Measurements from ENCODE around the gene NDUFB7.

Gene NDUFB7

DNA sequence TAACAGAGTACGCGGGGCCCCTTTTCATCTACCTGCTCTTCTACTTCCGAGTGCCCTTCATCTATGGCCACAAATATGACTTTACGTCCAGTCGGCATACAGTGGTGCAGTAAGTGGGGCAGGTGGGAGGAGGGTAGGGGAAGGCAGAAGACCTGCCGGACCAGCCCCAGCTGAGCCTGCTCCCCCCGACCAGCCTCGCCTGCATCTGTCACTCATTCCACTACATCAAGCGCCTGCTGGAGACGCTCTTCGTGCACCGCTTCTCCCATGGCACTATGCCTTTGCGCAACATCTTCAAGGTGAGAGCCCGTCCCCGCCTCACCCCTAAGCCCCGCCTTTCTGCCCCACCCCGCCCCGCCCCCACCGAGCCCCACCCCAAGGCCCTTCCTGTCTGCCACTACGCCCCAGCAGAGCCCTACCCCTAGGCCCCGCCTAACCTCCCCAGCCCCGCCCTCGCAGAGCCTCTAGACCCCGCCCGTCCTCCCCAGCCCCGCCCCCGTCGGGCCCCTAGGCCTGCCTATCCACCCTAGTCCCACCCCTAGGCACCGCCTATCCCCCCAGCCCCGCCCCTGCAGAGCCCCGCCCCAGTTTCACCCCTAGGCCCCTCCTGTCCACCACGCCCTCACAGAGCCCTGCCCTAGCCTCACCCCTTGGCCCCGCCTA is 7.7 kb downstream of the NDUFB7 start:
- Histone ChIP-seq H3K4me3 (ENCODE audit: low read length) (no peak overlapping the region), H3K4me1 (ENCODE audit: control insufficient read depth, low read length) (peaks cover under 1% of the 10 kb centered on the region; the same call in 1 of the 2 replicates), H3K4me2 (ENCODE audit: low read length) (no peak overlapping the region), H3K79me2 (ENCODE audit: control insufficient read depth, low read length) (peaks cover 39% of the 10 kb centered on the region), H3K36me3 (ENCODE audit: control insufficient read depth, low read length) (peaks cover 28% of the 10 kb centered on the region), H4K20me1 (ENCODE audit: control insufficient read depth, insufficient read depth, low read depth, low read length) (no peaks in the 10 kb centered on the region), H3K9me2 (replicated peaks; ENCODE audit: control insufficient read depth, low read length) (no peaks in the 10 kb centered on the region), H3F3A (ENCODE audit: control insufficient read depth, insufficient read depth) (no peaks in the 10 kb centered on the region), H3K9me3 (ENCODE audit: control insufficient read depth, insufficient read depth, low read length) (no peaks in the 10 kb centered on the region), H3K27me3 (ENCODE audit: control insufficient read depth, low read length) (no peaks in the 10 kb centered on the region), H3K27ac (ENCODE audit: low read depth, low read length) (no peak overlapping the region)
- TF ChIP-seq, protein P1, sequence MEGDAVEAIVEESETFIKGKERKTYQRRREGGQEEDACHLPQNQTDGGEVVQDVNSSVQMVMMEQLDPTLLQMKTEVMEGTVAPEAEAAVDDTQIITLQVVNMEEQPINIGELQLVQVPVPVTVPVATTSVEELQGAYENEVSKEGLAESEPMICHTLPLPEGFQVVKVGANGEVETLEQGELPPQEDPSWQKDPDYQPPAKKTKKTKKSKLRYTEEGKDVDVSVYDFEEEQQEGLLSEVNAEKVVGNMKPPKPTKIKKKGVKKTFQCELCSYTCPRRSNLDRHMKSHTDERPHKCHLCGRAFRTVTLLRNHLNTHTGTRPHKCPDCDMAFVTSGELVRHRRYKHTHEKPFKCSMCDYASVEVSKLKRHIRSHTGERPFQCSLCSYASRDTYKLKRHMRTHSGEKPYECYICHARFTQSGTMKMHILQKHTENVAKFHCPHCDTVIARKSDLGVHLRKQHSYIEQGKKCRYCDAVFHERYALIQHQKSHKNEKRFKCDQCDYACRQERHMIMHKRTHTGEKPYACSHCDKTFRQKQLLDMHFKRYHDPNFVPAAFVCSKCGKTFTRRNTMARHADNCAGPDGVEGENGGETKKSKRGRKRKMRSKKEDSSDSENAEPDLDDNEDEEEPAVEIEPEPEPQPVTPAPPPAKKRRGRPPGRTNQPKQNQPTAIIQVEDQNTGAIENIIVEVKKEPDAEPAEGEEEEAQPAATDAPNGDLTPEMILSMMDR (IDR thresholded peaks at IDR 0.05; ENCODE audit: low read depth, low read length, poor library complexity, severe bottlenecking): no peak
- TF ChIP-seq EZH2phosphoT487 (IDR thresholded peaks at IDR 0.05; ENCODE audit: borderline replicate concordance, low read length): no peak

DNA sequence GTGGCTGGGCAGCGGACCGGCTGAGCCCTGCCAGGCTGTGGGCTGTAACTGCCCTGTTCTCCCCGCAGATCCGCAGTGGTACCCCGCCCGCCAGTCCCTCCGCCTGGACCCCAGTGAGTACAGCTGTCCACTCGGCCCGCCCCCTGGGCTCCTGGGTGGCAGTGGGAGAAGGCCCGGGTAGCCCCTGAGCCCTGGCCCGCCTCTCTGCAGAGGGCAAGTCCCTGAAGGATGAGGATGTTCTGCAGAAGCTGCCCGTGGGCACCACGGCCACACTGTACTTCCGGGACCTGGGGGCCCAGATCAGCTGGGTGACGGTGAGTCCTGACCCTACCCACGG is 8.3 kb downstream of the NDUFB7 start:
- H3K4me2 ChIP-seq (ENCODE audit: low read length): no peak overlapping the region

DNA sequence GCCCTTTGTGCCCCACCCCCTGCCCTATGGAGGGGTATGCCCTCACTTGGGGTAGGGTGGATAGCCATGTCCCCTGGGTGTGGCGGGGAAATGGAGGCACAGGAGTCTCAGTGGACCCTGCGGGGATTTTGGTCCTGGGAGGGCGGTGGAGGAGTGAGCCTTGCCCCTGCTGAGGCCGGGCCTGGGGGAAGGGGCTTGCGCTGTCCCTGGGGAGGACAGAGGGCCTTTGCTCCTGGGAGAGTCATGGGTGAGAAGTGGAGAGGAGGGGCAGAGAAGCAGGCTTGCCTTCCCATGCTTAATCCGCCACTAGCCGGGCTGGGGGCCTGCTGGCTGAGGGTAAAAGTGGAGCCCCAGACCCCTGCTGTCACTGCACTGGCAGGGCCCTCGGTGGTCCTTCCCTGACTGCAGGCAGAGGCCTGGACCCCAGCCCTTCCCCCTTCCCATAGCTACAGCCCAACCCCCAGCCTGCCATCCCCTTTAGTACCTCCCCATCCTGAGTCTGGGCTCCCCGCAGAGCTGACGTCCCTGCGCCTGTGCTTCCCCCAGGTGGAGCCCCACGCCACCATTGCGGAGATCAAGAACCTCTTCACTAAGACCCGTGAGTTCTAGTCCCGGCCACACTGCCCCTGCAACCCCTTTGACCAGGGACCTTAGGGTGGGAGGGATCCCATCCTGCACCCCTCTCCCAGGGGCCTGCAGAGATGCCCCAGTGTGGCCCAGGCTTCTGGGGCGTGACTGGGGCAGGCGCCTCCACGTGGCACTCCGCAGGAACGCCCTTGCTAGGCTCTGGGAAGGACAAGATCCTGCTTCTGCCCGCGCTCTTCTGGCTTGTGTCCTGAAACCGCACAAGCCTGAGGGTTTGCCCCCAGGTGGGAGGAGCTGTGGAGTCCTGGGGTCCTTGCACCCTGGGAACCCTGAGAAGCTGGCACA is 8.9 kb downstream of the NDUFB7 start:
- H3K27ac ChIP-seq (ENCODE audit: low read depth, low read length): no peak overlapping the region
- no peak for TF ChIP-seq EZH2phosphoT487 (IDR thresholded peaks at IDR 0.05; ENCODE audit: borderline replicate concordance, low read length)
- TF ChIP-seq, protein P1 (IDR thresholded peaks at IDR 0.05; ENCODE audit: low read depth, low read length, poor library complexity, severe bottlenecking): no peak
- H4K20me1 ChIP-seq (ENCODE audit: control insufficient read depth, insufficient read depth, low read depth, low read length): no peaks in the 10 kb centered on the region
- H3K36me3 ChIP-seq (ENCODE audit: control insufficient read depth, low read length): peaks cover 28% of the 10 kb centered on the region
- H3K9me3 ChIP-seq (ENCODE audit: control insufficient read depth, insufficient read depth, low read length): no peaks in the 10 kb centered on the region
- no peak overlapping the region for H3K4me3 ChIP-seq (ENCODE audit: low read length)
- H3K27me3 ChIP-seq (ENCODE audit: control insufficient read depth, low read length): no peaks in the 10 kb centered on the region
- peaks cover 10% of the 10 kb centered on the region; the same call in 1 of the 2 replicates for H3K4me1 ChIP-seq (ENCODE audit: control insufficient read depth, low read length)
- no peaks in the 10 kb centered on the region for H3K9me2 ChIP-seq (replicated peaks; ENCODE audit: control insufficient read depth, low read length)
- H3F3A ChIP-seq (ENCODE audit: control insufficient read depth, insufficient read depth): no peaks in the 10 kb centered on the region
- H3K4me2 ChIP-seq (ENCODE audit: low read length): no peak overlapping the region
- peaks cover 46% of the 10 kb centered on the region for H3K79me2 ChIP-seq (ENCODE audit: control insufficient read depth, low read length)

More for the DNA sequence above, 8.3 kb downstream of the NDUFB7 start:
- Histone ChIP-seq H3K27me3 (ENCODE audit: control insufficient read depth, low read length) (no peaks in the 10 kb centered on the region), H3K27ac (ENCODE audit: low read depth, low read length) (no peak overlapping the region), H3K9me3 (ENCODE audit: control insufficient read depth, insufficient read depth, low read length) (no peaks in the 10 kb centered on the region), H3K4me3 (ENCODE audit: low read length) (no peak overlapping the region), H3K9me2 (replicated peaks; ENCODE audit: control insufficient read depth, low read length) (no peaks in the 10 kb centered on the region), H3K4me1 (ENCODE audit: control insufficient read depth, low read length) (peaks cover 6% of the 10 kb centered on the region; the same call in 1 of the 2 replicates), H3F3A (ENCODE audit: control insufficient read depth, insufficient read depth) (no peaks in the 10 kb centered on the region), H3K36me3 (ENCODE audit: control insufficient read depth, low read length) (peaks cover 28% of the 10 kb centered on the region), H4K20me1 (ENCODE audit: control insufficient read depth, insufficient read depth, low read depth, low read length) (no peaks in the 10 kb centered on the region), H3K79me2 (ENCODE audit: control insufficient read depth, low read length) (peaks cover 43% of the 10 kb centered on the region)
- TF ChIP-seq, protein P1 (IDR thresholded peaks at IDR 0.05; ENCODE audit: low read depth, low read length, poor library complexity, severe bottlenecking): no peak
- no peak for TF ChIP-seq EZH2phosphoT487 (IDR thresholded peaks at IDR 0.05; ENCODE audit: borderline replicate concordance, low read length)

All from DOHH2 (cell line).